ENCODE measurements around the gene ERVW-1. TPM values are rescaled to one million over a fixed set of nuclear protein-coding genes. Genes with fewer than 3 reads are reported as not detected.

Gene ERVW-1
- total and polyA plus RNA-seq, 2 of the 13 experiments (the other 11 are each of a cell fraction or from before 2014, with no cell fraction given) = not detected

- no peak for TF ChIP-seq KAT8 (CRISPR knock-in tag; IDR thresholded peaks at IDR 0.05)
- TF ChIP-seq HIVEP1 (CRISPR knock-in tag; IDR thresholded peaks at IDR 0.05) = no peak
- no peak for TF ChIP-seq SOX6 (IDR thresholded peaks at IDR 0.05)
- TF ChIP-seq SOX6 (CRISPR knock-in tag; IDR thresholded peaks at IDR 0.05) = no peak
- no peak for TF ChIP-seq SRSF9 (IDR thresholded peaks at IDR 0.05; ENCODE audit: borderline replicate concordance, insufficient read depth, low read depth, low read length, poor library complexity, severe bottlenecking)
- no peak for TF ChIP-seq ZNF12 (CRISPR knock-in tag; IDR thresholded peaks at IDR 0.05)
Measured at GRCh38 chr7:92466682-92467081, 11.1 kb downstream of the ERVW-1 start (continued).

GRCh38 chr7:92464515-92464914 lies 13.2 kb downstream of the ERVW-1 start:
- H2AFZ ChIP-seq (ENCODE audit: low read length) = no peak overlapping the region
- no peaks in the 10 kb centered on the region for H3K4me1 ChIP-seq (ENCODE audit: insufficient read depth, low read length)
- no peak overlapping the region for H3K9ac ChIP-seq (ENCODE audit: insufficient read depth, low read depth, low read length)
- no peaks in the 10 kb centered on the region for H3K36me3 ChIP-seq (replicated peaks in 1 of 2; ENCODE audit: control insufficient read depth in 1 of 2, insufficient read depth in 2 of 2, low read length in 2 of 2)
- H4K20me1 ChIP-seq (ENCODE audit: insufficient read depth, low read length) = no peaks in the 10 kb centered on the region
- whole genome bisulfite sequencing (ENCODE audit: low lambda C conversion rate) = 60% methylated on average over 3 of the region's 3 CpGs
- FAIRE-seq = no peak
- no peak for TF ChIP-seq KLF6 (CRISPR knock-in tag; IDR thresholded peaks at IDR 0.05)
- no peak for TF ChIP-seq ZFP91 (CRISPR knock-in tag; IDR thresholded peaks at IDR 0.05; ENCODE audit: borderline replicate concordance)
- no peak for TF ChIP-seq NFATC3 (CRISPR knock-in tag; IDR thresholded peaks at IDR 0.05)
- no peak for TF ChIP-seq ASH2L (IDR thresholded peaks at IDR 0.05; ENCODE audit: insufficient read length, low read depth, low read length)
- no peak for TF ChIP-seq ZNF12 (CRISPR knock-in tag; IDR thresholded peaks at IDR 0.05)
- no peak for TF ChIP-seq MZF1 (CRISPR knock-in tag; IDR thresholded peaks at IDR 0.05; ENCODE audit: borderline replicate concordance)
- no peak for TF ChIP-seq ZBTB3 (CRISPR knock-in tag; IDR thresholded peaks at IDR 0.05; ENCODE audit: borderline replicate concordance, low read depth)
- TF ChIP-seq ZNF550 (CRISPR knock-in tag; IDR thresholded peaks at IDR 0.05; ENCODE audit: borderline replicate concordance) = no peak
- TF ChIP-seq ZMYM2 (CRISPR knock-in tag; IDR thresholded peaks at IDR 0.05) = no peak
- no peak for TF ChIP-seq ZNF446 (CRISPR knock-in tag; IDR thresholded peaks at IDR 0.05)
- TF ChIP-seq GPBP1L1 (CRISPR knock-in tag; IDR thresholded peaks at IDR 0.05) = no peak
- TF ChIP-seq RELA (CRISPR knock-in tag; IDR thresholded peaks at IDR 0.05) = no peak
- TF ChIP-seq ZNF510 (CRISPR knock-in tag; IDR thresholded peaks at IDR 0.05; ENCODE audit: low read depth) = no peak
- TF ChIP-seq SAFB2 (CRISPR knock-in tag; IDR thresholded peaks at IDR 0.05; ENCODE audit: borderline replicate concordance, low read depth) = no peak
- no peaks in the 10 kb centered on the region for H3K79me2 ChIP-seq (ENCODE audit: insufficient read depth, low read length)
- BruUV-seq (replicated peaks) = no TSS peak
- intact Hi-C loops (cut with micrococcal nuclease; ENCODE audit: unreplicated experiment) = loop anchor here (5.0 to 10.0 kb wide), 3 partner anchors 42 to 590 kb away; partner anchors contain the start of gene MTERF1
- POLR2A ChIA-PET = no interaction called here
- no peak overlapping the region for H3K27ac ChIP-seq (ENCODE audit: extremely low read length, insufficient read depth, low read length)
- no peak overlapping the region for H3K4me3 ChIP-seq (replicated peaks in 1 of 3; ENCODE audit: insufficient read depth in 1 of 3, low read depth in 2 of 3, low read length in 3 of 3)
- CTCF ChIA-PET (ENCODE audit: low intra/inter-chr PET ratio, low total read pairs) = no interaction called here
- no peak for ATAC-seq
- H3K4me2 ChIP-seq (ENCODE audit: low read depth, low read length) = no peak overlapping the region
- in situ Hi-C loops (cut with HindIII; ENCODE audit: extremely low pct_ligation_motif_present, low pct_unique_long_range_greater_than_20kb) = no loop called here
- H3K9me3 ChIP-seq (ENCODE audit: low read length) = no peaks in the 10 kb centered on the region
- no peaks in the 10 kb centered on the region for H3K27me3 ChIP-seq (ENCODE audit: control insufficient read depth in 1 of 2, insufficient read depth in 2 of 2, low read length in 2 of 2)
- no peak for DNase-seq (ENCODE audit: low spot score)
